Erythroblast (primary cell): Measurements from ENCODE around the gene SHFL.

ENCODE experiments used
- GATA1 ChIP-seq: IDR thresholded peaks from 2 replicates; pipeline ENCODE4 v1.6.1; 2011; ENCODE audit warnings: low read depth, mild to moderate bottlenecking, control low read depth, low read length, moderate library complexity
- POLR2A ChIP-seq: IDR thresholded peaks from 2 replicates; pipeline ENCODE4 v1.6.1; 2011; ENCODE audit warnings: mild to moderate bottlenecking, low read length

DNA sequence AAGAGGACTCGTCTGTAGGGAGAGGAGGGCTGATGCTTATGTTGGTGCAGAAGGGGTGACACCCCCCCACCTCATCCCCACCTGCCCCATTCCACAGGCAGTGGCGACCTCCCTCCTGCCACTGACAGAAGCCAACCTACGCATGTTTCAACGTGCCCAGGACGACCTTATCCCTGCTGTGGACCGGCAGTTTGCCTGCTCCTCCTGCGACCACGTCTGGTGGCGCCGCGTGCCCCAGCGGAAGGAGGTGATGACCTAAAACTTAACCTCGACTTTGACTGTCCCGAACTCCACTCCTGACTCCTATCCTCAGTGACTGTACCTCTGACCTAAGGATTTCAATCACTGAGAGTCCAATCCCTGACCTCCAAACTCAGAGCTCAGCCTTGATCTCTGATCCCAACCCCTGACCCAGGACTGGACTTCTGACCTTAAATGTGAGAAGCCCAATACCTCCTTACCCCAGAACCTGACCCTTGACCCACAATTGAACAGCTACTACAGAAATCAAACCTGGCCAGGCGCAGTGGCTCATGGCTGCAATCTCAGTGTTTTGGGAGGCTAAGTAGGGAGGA, 3.8 kb downstream of the SHFL start:
- no peak for TF ChIP-seq POLR2A
- no peak for TF ChIP-seq GATA1
